Calu3 (cell line): Measurements from ENCODE around the gene KXD1. TPM values are rescaled to one million over a fixed set of nuclear protein-coding genes. Genes with fewer than 3 reads are reported as not detected.

Experiments
- BruUV-seq: library from RNA; stranded (reverse); fragments of 400-500 nt; replicated peaks from 2 replicates; lab custom pipeline; 2021; lab: Mats Ljungman, UMichigan
- CTCF ChIA-PET: fragments of 300-600 bp; sonication (Branson Sonifier 250); formaldehyde crosslinking; loops from one replicate; lab custom pipeline; 2022; ENCODE audit warnings: antibody characterized with exemption; lab: Charles Lee
- DNase-seq: peaks from one replicate; pipeline ENCODE4 v3.0.0; 2022
- H3K27ac Mint-ChIP-seq: one replicate; pipeline ENCODE4 v1.8.0; 2022; ENCODE audit warnings: mixed read lengths; ENCODE audit not compliant: unreplicated experiment
- H3K27me3 Mint-ChIP-seq: one replicate; pipeline ENCODE4 v1.8.0; 2022; ENCODE audit warnings: mixed read lengths; ENCODE audit not compliant: unreplicated experiment
- H3K36me3 Mint-ChIP-seq: one replicate; pipeline ENCODE4 v1.8.0; 2022; ENCODE audit warnings: mild to moderate bottlenecking, moderate library complexity, mixed read lengths; ENCODE audit not compliant: insufficient read depth, unreplicated experiment
- H3K4me1 Mint-ChIP-seq: one replicate; pipeline ENCODE4 v1.8.0; 2022; ENCODE audit warnings: mild to moderate bottlenecking, low read depth, mixed read lengths; ENCODE audit not compliant: unreplicated experiment
- H3K4me3 Mint-ChIP-seq: one replicate; pipeline ENCODE4 v1.8.0; 2022; ENCODE audit warnings: mild to moderate bottlenecking, low read depth, moderate library complexity, mixed read lengths; ENCODE audit not compliant: unreplicated experiment
- H3K9me3 Mint-ChIP-seq: one replicate; pipeline ENCODE4 v1.8.0; 2022; ENCODE audit warnings: low read depth, mixed read lengths; ENCODE audit not compliant: unreplicated experiment
- CTCF ChIP-seq: fragments of 200-600 bp; IDR thresholded peaks from one replicate; pipeline ENCODE4 v1.8.0; 2022; ENCODE audit warnings: antibody characterized with exemption; ENCODE audit not compliant: unreplicated experiment
- intact Hi-C: fragments of 100-400 bp; cut with micrococcal nuclease; formaldehyde crosslinking; loops from one replicate; pipeline ENCODE4 v1.10.0; 2022; ENCODE audit not compliant: unreplicated experiment
- total RNA-seq: library from RNA; stranded (reverse); gene quantifications from 2 replicates; pipeline ENCODE4 v1.2.3, GENCODE V29; 2022

The KXD1 gene
- total RNA-seq, 1 experiment from 2014 or later: 61.5 TPM

GRCh38 chr19:18580311-18580710 lies 22.6 kb downstream of the KXD1 start:
- DNase-seq: no peak
- CTCF ChIA-PET: no interaction called here
- Mint-ChIP-seq H3K4me1 (no peaks in the 10 kb centered on the region), H3K9me3 (no peaks in the 10 kb centered on the region), H3K27me3 (no peaks in the 10 kb centered on the region), H3K36me3 (peaks cover 16% of the 10 kb centered on the region), H3K27ac (no peak overlapping the region), H3K4me3 (no peak overlapping the region)
- no TSS peak for BruUV-seq
- intact Hi-C loops: no loop called here
- TF ChIP-seq CTCF: no peak

GRCh38 chr19:18586306-18586705 lies 28.6 kb downstream of the KXD1 start:
- CTCF ChIA-PET: interaction anchor here (1.2 to 1.3 kb wide), 2 partner anchors 15 to 261 kb away, joined by 3 read pairs; partner anchors contain the start of gene UBA52
- intact Hi-C loops: no loop called here
- BruUV-seq: no TSS peak
- no peak for DNase-seq
- H3K27ac Mint-ChIP-seq: no peak overlapping the region
- H3K36me3 Mint-ChIP-seq: peaks cover 20% of the 10 kb centered on the region
- peaks cover 10% of the 10 kb centered on the region for H3K4me1 Mint-ChIP-seq
- H3K27me3 Mint-ChIP-seq: no peaks in the 10 kb centered on the region
- no peak for TF ChIP-seq CTCF
- H3K9me3 Mint-ChIP-seq: no peaks in the 10 kb centered on the region
- no peak overlapping the region for H3K4me3 Mint-ChIP-seq

GRCh38 chr19:18587561-18587960 lies 29.9 kb downstream of the KXD1 start:
- Mint-ChIP-seq H3K36me3 (peaks cover 20% of the 10 kb centered on the region), H3K4me3 (no peak overlapping the region), H3K4me1 (peaks cover 10% of the 10 kb centered on the region), H3K27me3 (no peaks in the 10 kb centered on the region), H3K9me3 (no peaks in the 10 kb centered on the region), H3K27ac (no peak overlapping the region)
- intact Hi-C loops: no loop called here
- CTCF ChIA-PET: interaction anchor here (0.6 kb wide), 1 partner anchor 106 kb away, joined by 3 read pairs; no protein-coding TSS in a partner anchor
- DNase-seq: no peak
- TF ChIP-seq CTCF: no peak
- BruUV-seq: no TSS peak

GRCh38 chr19:18587962-18588610 lies 30.4 kb downstream of the KXD1 start:
- Mint-ChIP-seq H3K27ac (no peak overlapping the region), H3K9me3 (no peaks in the 10 kb centered on the region), H3K36me3 (peaks cover 20% of the 10 kb centered on the region), H3K4me1 (peaks cover 10% of the 10 kb centered on the region), H3K4me3 (peak overlapping the region; percentile 76), H3K27me3 (no peaks in the 10 kb centered on the region)
- no peak for TF ChIP-seq CTCF
- DNase-seq: no peak
- intact Hi-C loops: no loop called here
- no TSS peak for BruUV-seq
- CTCF ChIA-PET: interaction anchor here (0.6 kb wide), 1 partner anchor 106 kb away, joined by 3 read pairs; no protein-coding TSS in a partner anchor
